HG02840 (cell line): ENCODE results near the gene CCNO.

Experiments
- ATAC-seq: cut with Tn5 transposase; IDR thresholded peaks from one replicate; pipeline ENCODE4 v1.9.1; 2021; ENCODE audit warnings: mild to moderate bottlenecking, moderate library complexity, moderate number of reproducible peaks; ENCODE audit not compliant: unreplicated experiment, low FRiP score

CCNO gene

GRCh38 chr5:55232985-55233928, at the start of gene CCNO:
CCNO (minus strand) TSS chr5:55233608; CDS start chr5:55233523, 85 bp downstream.
- ATAC-seq = peak; percentile 52

- no peak for ATAC-seq
Observed at GRCh38 chr5:55278778-55279177, 45.4 kb upstream of the CCNO start.

GRCh38 chr5:55276771-55277170, 43.4 kb upstream of the CCNO start:
- no peak for ATAC-seq

- no peak for ATAC-seq
Observed at GRCh38 chr5:55258339-55258738, 24.9 kb upstream of the CCNO start.

GRCh38 chr5:55254802-55255201, 21.4 kb upstream of the CCNO start:
- ATAC-seq = no peak

- no peak for ATAC-seq
Observed at GRCh38 chr5:55250064-55250463, 16.7 kb upstream of the CCNO start.

- ATAC-seq = no peak
Observed at GRCh38 chr5:55241746-55242145, 8.3 kb upstream of the CCNO start.

GRCh38 chr5:55236800-55237199, 3.4 kb upstream of the CCNO start:
- no peak for ATAC-seq

- ATAC-seq = no peak
Observed at GRCh38 chr5:55234121-55234700, 803 bp upstream of the CCNO start.

GRCh38 chr5:55232271-55232984, 980 bp downstream of the CCNO start:
- ATAC-seq = no peak

GRCh38 chr5:55231919-55232270, 1.5 kb downstream of the CCNO start:
- no peak for ATAC-seq

- ATAC-seq = no peak
Observed at GRCh38 chr5:55231029-55231918, 2.1 kb downstream of the CCNO start.

- ATAC-seq = no peak
Observed at GRCh38 chr5:55230086-55230629, 3.2 kb downstream of the CCNO start.

GRCh38 chr5:55227664-55228430, 5.6 kb downstream of the CCNO start:
- no peak for ATAC-seq

- ATAC-seq = no peak
Observed at GRCh38 chr5:55226934-55227663, 6.3 kb downstream of the CCNO start, which contains the start of gene MCIDAS. MCIDAS (minus strand) TSS chr5:55227315; CDS start chr5:55227138, 177 bp downstream.

GRCh38 chr5:55226027-55226933, 7.1 kb downstream of the CCNO start:
- ATAC-seq = no peak

GRCh38 chr5:55225346-55225745, 8.1 kb downstream of the CCNO start:
- no peak for ATAC-seq
